WTC11 (cell line): ENCODE data around the gene DCP1B.

ENCODE experiments used
- IRF2 ChIP-seq: sonication (generic); formaldehyde crosslinking; IDR thresholded peaks from 2 replicates; pipeline ENCODE4 v1.8.0; 2022; ENCODE audit warnings: low read depth, missing genetic modification reagents, borderline replicate concordance
- MYBL2 ChIP-seq: sonication (generic); formaldehyde crosslinking; IDR thresholded peaks from 2 replicates; pipeline ENCODE4 v1.8.1; 2023; ENCODE audit warnings: mild to moderate bottlenecking, moderate library complexity, missing genetic modification reagents
- NFE2L1 ChIP-seq: sonication (generic); formaldehyde crosslinking; IDR thresholded peaks from 2 replicates; pipeline ENCODE4 v1.8.1; 2023; ENCODE audit warnings: missing genetic modification reagents
- TF ChIP-seq, protein P1 (sequence below): fragments of 200-600 bp; IDR thresholded peaks from 2 replicates; pipeline ENCODE4 v1.8.0; 2022; ENCODE audit warnings: antibody characterized with exemption

DNA sequence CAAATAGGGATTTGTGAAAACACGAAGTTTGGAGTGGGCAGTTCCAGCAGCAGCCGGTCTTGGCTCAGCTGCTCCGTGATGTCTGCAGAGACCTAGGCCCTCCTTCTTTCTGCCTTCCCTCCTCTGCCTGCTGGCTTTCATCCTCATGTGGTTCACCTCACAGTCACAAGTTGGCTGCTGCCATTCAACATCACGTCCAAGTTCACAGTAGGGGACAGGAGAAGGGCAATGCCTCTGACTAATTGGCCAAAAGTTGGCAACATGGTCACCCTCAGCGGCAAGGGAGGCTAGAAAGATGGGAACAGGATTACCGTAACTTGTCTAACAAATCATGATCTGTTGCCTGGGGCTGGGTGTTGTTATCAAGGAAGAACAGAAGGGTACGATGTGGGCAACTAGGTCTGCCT, 78.0 kb downstream of the DCP1B start:
- TF ChIP-seq, protein P1, sequence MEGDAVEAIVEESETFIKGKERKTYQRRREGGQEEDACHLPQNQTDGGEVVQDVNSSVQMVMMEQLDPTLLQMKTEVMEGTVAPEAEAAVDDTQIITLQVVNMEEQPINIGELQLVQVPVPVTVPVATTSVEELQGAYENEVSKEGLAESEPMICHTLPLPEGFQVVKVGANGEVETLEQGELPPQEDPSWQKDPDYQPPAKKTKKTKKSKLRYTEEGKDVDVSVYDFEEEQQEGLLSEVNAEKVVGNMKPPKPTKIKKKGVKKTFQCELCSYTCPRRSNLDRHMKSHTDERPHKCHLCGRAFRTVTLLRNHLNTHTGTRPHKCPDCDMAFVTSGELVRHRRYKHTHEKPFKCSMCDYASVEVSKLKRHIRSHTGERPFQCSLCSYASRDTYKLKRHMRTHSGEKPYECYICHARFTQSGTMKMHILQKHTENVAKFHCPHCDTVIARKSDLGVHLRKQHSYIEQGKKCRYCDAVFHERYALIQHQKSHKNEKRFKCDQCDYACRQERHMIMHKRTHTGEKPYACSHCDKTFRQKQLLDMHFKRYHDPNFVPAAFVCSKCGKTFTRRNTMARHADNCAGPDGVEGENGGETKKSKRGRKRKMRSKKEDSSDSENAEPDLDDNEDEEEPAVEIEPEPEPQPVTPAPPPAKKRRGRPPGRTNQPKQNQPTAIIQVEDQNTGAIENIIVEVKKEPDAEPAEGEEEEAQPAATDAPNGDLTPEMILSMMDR = no peak
- TF ChIP-seq MYBL2 (CRISPR knock-in tag) (no peak), IRF2 (no peak), NFE2L1 (CRISPR knock-in tag) (no peak)
